ENCODE measurements around the gene KCNG2. TPM values are rescaled to one million over a fixed set of nuclear protein-coding genes. Genes with fewer than 3 reads are reported as not detected.

Gene KCNG2
- total and polyA plus RNA-seq, 10 of the 15 experiments (the other 5 are each of a cell fraction or from before 2014, with no cell fraction given) = 0.20 to 0.23 TPM; not detected in 8

- TF ChIP-seq EZH2 (IDR thresholded peaks at IDR 0.05; ENCODE audit: borderline replicate concordance, control insufficient read depth, low read depth, low read length) (no peak), SUZ12 (IDR thresholded peaks at IDR 0.05; ENCODE audit: unreplicated experiment) (no peak), BACH1 (IDR thresholded peaks at IDR 0.05; ENCODE audit: borderline replicate concordance) (no peak), RCOR1 (conservative IDR thresholded peaks at IDR 0.05; ENCODE audit: low read depth, low read length) (no peak), ZZZ3 (IDR thresholded peaks at IDR 0.05; ENCODE audit: control insufficient read depth, insufficient read length, low read depth) (no peak), LARP7 (IDR thresholded peaks at IDR 0.05) (no peak), HCFC1 (IDR thresholded peaks at IDR 0.05; ENCODE audit: low read length) (no peak), POLR2A (IDR thresholded peaks at IDR 0.05; ENCODE audit: low read depth, low read length) (no peak), MLLT1 (IDR thresholded peaks at IDR 0.05) (no peak)
Observed at GRCh38 chr18:79902640-79903039, 104.9 kb downstream of the KCNG2 start (continued).

- SMC1A ChIA-PET (ENCODE audit: uncharacterized antibody, unreplicated experiment) = no interaction called here
- Histone ChIP-seq H3K79me2 (ENCODE audit: control insufficient read depth, insufficient read depth, low read length) (no peaks in the 10 kb centered on the region), H2AFZ (ENCODE audit: control insufficient read depth, low read depth, low read length) (no peak overlapping the region), H3K9ac (ENCODE audit: control insufficient read depth, insufficient read depth, low read length) (no peak overlapping the region), H3K4me1 (ENCODE audit: control insufficient read depth, insufficient read depth, low read length) (peaks cover 3% of the 10 kb centered on the region; the same call in 1 of the 2 replicates), H3K36me3 (ENCODE audit: control insufficient read depth in 2 of 2, insufficient read depth in 2 of 2, low read length in 1 of 2) (peaks cover 0 to 8% of the 10 kb centered on the region in 2 experiments; a peak in 3 of 4 replicates), H3K27ac (ENCODE audit: control insufficient read depth, insufficient read depth) (no peak overlapping the region), H3K4me3 (no peak overlapping the region), H4K20me1 (ENCODE audit: control insufficient read depth, insufficient read depth) (no peaks in the 10 kb centered on the region), H3K27me3 (replicated peaks in 1 of 2; ENCODE audit: control insufficient read depth in 2 of 2, insufficient read depth in 2 of 2, low read length in 1 of 2) (no peaks in the 10 kb centered on the region), H3K9me3 (replicated peaks; ENCODE audit: control insufficient read depth, insufficient read depth, low read length) (no peaks in the 10 kb centered on the region; the same call in 2 of the 3 replicates), H3K4me2 (ENCODE audit: control insufficient read depth, insufficient read depth) (no peak overlapping the region)
- CTCF ChIA-PET = no interaction called here
- in situ Hi-C loops (cut with MboI) (no loop called here), intact Hi-C loops (cut with micrococcal nuclease; ENCODE audit: unreplicated experiment) (no loop called here)
- BruUV-seq (replicated peaks) = TSS peak; percentile 35
- POLR2A ChIA-PET = no interaction called here
- ATAC-seq = no peak
- RAD21 ChIA-PET (ENCODE audit: unreplicated experiment) = no interaction called here
- DNase-seq (ENCODE audit: low read depth, low spot score) = no peak
- 98% methylated on average over 28 of the region's 28 CpGs for WGBS (ENCODE audit: insufficient coverage, insufficient replicate concordance, low lambda C conversion rate, missing lambda C conversion rate)
- no peak for FAIRE-seq
- TF ChIP-seq E2F4 (IDR thresholded peaks at IDR 0.05; ENCODE audit: low read depth, low read length) (no peak), ZBTB11 (CRISPR knock-in tag; IDR thresholded peaks at IDR 0.05) (no peak), ELK1 (IDR thresholded peaks at IDR 0.05; ENCODE audit: low read depth, low read length) (no peak), POLR2AphosphoS2 (IDR thresholded peaks at IDR 0.05; ENCODE audit: low read depth, low read length) (no peak), NR2C2 (IDR thresholded peaks at IDR 0.05; ENCODE audit: borderline replicate concordance, control insufficient read depth, insufficient read length, low read depth) (no peak), IKZF1 (conservative IDR thresholded peaks at IDR 0.05) (no peak), NBN (IDR thresholded peaks at IDR 0.05) (no peak), NRF1 (conservative IDR thresholded peaks at IDR 0.05; ENCODE audit: low read depth, low read length) (no peak), SREBF2 (IDR thresholded peaks at IDR 0.05; ENCODE audit: low read length) (no peak)
Observed at GRCh38 chr18:79903071-79903635, 105.4 kb downstream of the KCNG2 start.

All from GM12878 (cell line).